Osteoblast (primary cell): Measurements from ENCODE around the gene IRF9. TPM values are rescaled to one million over a fixed set of nuclear protein-coding genes. Genes with fewer than 3 reads are reported as not detected.

Experiments used
- DNase-seq: peaks from one replicate; pipeline ENCODE4 v3.0.0; 2011; ENCODE audit warnings: low spot score, mixed read lengths; ENCODE audit not compliant: insufficient read length; ENCODE audit errors: missing footprints
- H2AFZ ChIP-seq: 2 replicates; pipeline ENCODE4 v1.6.0; 2011; ENCODE audit warnings: mild to moderate bottlenecking, low read length
- H3K27ac ChIP-seq: 2 replicates; pipeline ENCODE4 v1.5.1; 2011; ENCODE audit warnings: mild to moderate bottlenecking, low read depth, low read length, moderate library complexity
- H3K27me3 ChIP-seq: 2 replicates; pipeline ENCODE4 v1.6.0; 2012; ENCODE audit warnings: mild to moderate bottlenecking, control low read depth, inconsistent platforms, low read length, moderate library complexity; ENCODE audit not compliant: insufficient read depth
- H3K36me3 ChIP-seq: 2 replicates; pipeline ENCODE4 v1.5.1; 2011; ENCODE audit warnings: mild to moderate bottlenecking, low read length, control low read depth, moderate library complexity; ENCODE audit not compliant: insufficient read depth
- H3K4me1 ChIP-seq: 2 replicates; pipeline ENCODE4 v1.5.1; 2011; ENCODE audit warnings: mild to moderate bottlenecking, low read length, control low read depth, moderate library complexity; ENCODE audit not compliant: insufficient read depth
- H3K4me2 ChIP-seq: 2 replicates; pipeline ENCODE4 v1.6.0; 2011; ENCODE audit warnings: mild to moderate bottlenecking, low read length; ENCODE audit not compliant: insufficient read depth
- H3K4me3 ChIP-seq: fragments of 200-600 bp; sonication (generic); 3 replicates; pipeline ENCODE4 v1.5.1; 2012; ENCODE audit warnings: mild to moderate bottlenecking, low read length, inconsistent platforms; ENCODE audit not compliant: insufficient read depth
- H3K79me2 ChIP-seq: 2 replicates; pipeline ENCODE4 v1.6.0; 2012; ENCODE audit warnings: mild to moderate bottlenecking, low read length, control low read depth, inconsistent platforms; ENCODE audit not compliant: insufficient read depth
- H3K9me3 ChIP-seq: 2 replicates; pipeline ENCODE4 v1.5.1; 2011; ENCODE audit warnings: low read depth, low read length, control low read depth
- H4K20me1 ChIP-seq: 2 replicates; pipeline ENCODE4 v1.6.0; 2012; ENCODE audit warnings: mild to moderate bottlenecking, low read length, control low read depth; ENCODE audit not compliant: insufficient read depth
- total RNA-seq: library from RNA; depleted of rRNA; stranded (reverse); fragments of >200 nt; gene quantifications from 2 replicates; pipeline ENCODE4 v1.2.3, GENCODE V29; 2012
- TF ChIP-seq, protein P1 (sequence below): IDR thresholded peaks from 2 replicates; pipeline ENCODE4 v1.5.1; 2011; ENCODE audit warnings: mild to moderate bottlenecking, low read depth, low read length, moderate library complexity; ENCODE audit errors: extremely low read depth

The IRF9 gene
- total RNA-seq, 1 donor, result 117 TPM

- H3K4me3 ChIP-seq, result no peak overlapping the region
- no peaks in the 10 kb centered on the region for H3K9me3 ChIP-seq
- no peak overlapping the region for H3K4me2 ChIP-seq
- DNase-seq, result peak; percentile 46
- H4K20me1 ChIP-seq, result no peaks in the 10 kb centered on the region
- no peaks in the 10 kb centered on the region for H3K79me2 ChIP-seq
- H3K4me1 ChIP-seq, result peaks cover 7% of the 10 kb centered on the region
- H3K27ac ChIP-seq, result no peak overlapping the region
- TF ChIP-seq, protein P1, sequence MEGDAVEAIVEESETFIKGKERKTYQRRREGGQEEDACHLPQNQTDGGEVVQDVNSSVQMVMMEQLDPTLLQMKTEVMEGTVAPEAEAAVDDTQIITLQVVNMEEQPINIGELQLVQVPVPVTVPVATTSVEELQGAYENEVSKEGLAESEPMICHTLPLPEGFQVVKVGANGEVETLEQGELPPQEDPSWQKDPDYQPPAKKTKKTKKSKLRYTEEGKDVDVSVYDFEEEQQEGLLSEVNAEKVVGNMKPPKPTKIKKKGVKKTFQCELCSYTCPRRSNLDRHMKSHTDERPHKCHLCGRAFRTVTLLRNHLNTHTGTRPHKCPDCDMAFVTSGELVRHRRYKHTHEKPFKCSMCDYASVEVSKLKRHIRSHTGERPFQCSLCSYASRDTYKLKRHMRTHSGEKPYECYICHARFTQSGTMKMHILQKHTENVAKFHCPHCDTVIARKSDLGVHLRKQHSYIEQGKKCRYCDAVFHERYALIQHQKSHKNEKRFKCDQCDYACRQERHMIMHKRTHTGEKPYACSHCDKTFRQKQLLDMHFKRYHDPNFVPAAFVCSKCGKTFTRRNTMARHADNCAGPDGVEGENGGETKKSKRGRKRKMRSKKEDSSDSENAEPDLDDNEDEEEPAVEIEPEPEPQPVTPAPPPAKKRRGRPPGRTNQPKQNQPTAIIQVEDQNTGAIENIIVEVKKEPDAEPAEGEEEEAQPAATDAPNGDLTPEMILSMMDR, result no peak
- H3K27me3 ChIP-seq, result no peaks in the 10 kb centered on the region
- no peak overlapping the region for H2AFZ ChIP-seq
- H3K36me3 ChIP-seq, result peaks cover 57% of the 10 kb centered on the region
Measured at GRCh38 chr14:24178399-24179178, 17.5 kb downstream of the IRF9 start.

DNA sequence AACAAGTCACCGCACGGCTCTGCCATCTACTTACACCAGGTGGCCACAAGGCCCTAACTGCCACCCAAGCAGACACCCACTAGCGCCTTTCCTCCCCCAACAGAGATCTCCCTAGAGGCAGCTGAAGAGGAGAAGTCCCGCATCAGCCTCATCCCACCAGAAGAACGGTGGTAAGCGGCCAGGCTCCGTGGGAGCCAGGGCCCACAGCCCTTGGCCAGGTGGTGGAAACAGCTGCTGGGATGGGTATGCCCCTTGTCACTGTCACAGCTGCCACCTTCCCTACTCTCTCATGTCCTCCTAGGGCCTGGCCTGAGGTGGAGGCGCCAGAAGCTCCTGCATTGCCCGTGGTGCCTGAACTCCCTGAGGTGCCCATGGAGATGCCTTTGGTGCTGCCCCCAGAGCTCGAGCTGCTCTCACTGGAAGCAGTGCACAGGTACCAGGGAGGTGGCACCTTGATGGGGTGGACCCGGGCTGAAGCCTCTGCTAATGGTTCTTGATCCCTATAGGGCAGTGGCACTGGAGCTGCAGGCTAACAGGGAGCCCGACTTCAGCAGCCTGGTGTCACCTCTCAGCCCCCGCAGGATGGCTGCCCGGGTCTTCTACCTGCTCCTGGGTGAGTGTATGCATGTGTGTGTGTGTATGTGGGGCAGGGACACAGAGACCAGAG lies 18.4 kb downstream of the IRF9 start:
- no peaks in the 10 kb centered on the region for H4K20me1 ChIP-seq
- peaks cover 7% of the 10 kb centered on the region for H3K4me1 ChIP-seq
- no peak overlapping the region for H2AFZ ChIP-seq
- H3K79me2 ChIP-seq, result no peaks in the 10 kb centered on the region
- TF ChIP-seq, protein P1, result no peak
- no peaks in the 10 kb centered on the region for H3K9me3 ChIP-seq
- peak; percentile 19 for DNase-seq
- H3K27ac ChIP-seq, result peak overlapping the region; percentile 72
- H3K27me3 ChIP-seq, result no peaks in the 10 kb centered on the region
- H3K4me3 ChIP-seq, result no peak overlapping the region
- peaks cover 64% of the 10 kb centered on the region for H3K36me3 ChIP-seq
- H3K4me2 ChIP-seq, result no peak overlapping the region

GRCh38 chr14:24179961-24180796 lies 19.1 kb downstream of the IRF9 start:
- Histone ChIP-seq H3K36me3 (peaks cover 70% of the 10 kb centered on the region), H3K4me1 (peaks cover 7% of the 10 kb centered on the region), H4K20me1 (no peaks in the 10 kb centered on the region), H3K27me3 (no peaks in the 10 kb centered on the region), H2AFZ (no peak overlapping the region), H3K9me3 (no peaks in the 10 kb centered on the region), H3K4me2 (no peak overlapping the region), H3K27ac (peak overlapping the region; percentile 72), H3K79me2 (no peaks in the 10 kb centered on the region), H3K4me3 (no peak overlapping the region)
- TF ChIP-seq, protein P1, result no peak
- peak; percentile 93 for DNase-seq
